Activated CD8-positive, alpha-beta T cell treated with anti-CD3 and anti-CD28 coated beads for 36 hours (primary cell): Measurements from ENCODE around the gene OIP5. TPM values are rescaled to one million over a fixed set of nuclear protein-coding genes. Genes with fewer than 3 reads are reported as not detected.

ENCODE experiments used
- ATAC-seq: fragments of 200-7000 bp; cut with Tn5 transposase; one replicate; pipeline ENCODE4 v1.10.0; 2021; ENCODE audit warnings: mild to moderate bottlenecking, moderate library complexity
- CTCF ChIA-PET: fragments of 350-600 bp; sonication (Branson Sonifier 250); formaldehyde crosslinking; loops from one replicate; lab custom pipeline; 2021; ENCODE audit warnings: antibody characterized with exemption; lab: Charles Lee
- POLR2A ChIA-PET: fragments of 350-600 bp; sonication (Branson Sonifier 250); formaldehyde crosslinking; loops from one replicate; lab custom pipeline; 2021; ENCODE audit warnings: antibody characterized with exemption; lab: Charles Lee
- DNase-seq: peaks from one replicate; pipeline ENCODE4 v3.0.0-alpha.2; 2020
- H3K27ac Mint-ChIP-seq: one replicate; pipeline ENCODE4 v1.8.0; 2021; ENCODE audit warnings: mild to moderate bottlenecking, mixed read lengths
- H3K27me3 Mint-ChIP-seq: one replicate; pipeline ENCODE4 v1.8.0; 2021; ENCODE audit warnings: mixed read lengths
- H3K36me3 Mint-ChIP-seq: one replicate; pipeline ENCODE4 v1.8.0; 2021; ENCODE audit warnings: low read depth, mixed read lengths
- H3K4me1 Mint-ChIP-seq: one replicate; pipeline ENCODE4 v1.8.0; 2021; ENCODE audit warnings: low read depth, mixed read lengths
- H3K4me3 Mint-ChIP-seq: one replicate; pipeline ENCODE4 v1.8.0; 2021; ENCODE audit warnings: mild to moderate bottlenecking, moderate library complexity, mixed read lengths
- H3K9me3 Mint-ChIP-seq: one replicate; pipeline ENCODE4 v1.8.0; 2021; ENCODE audit warnings: mixed read lengths
- intact Hi-C: fragments of 100-400 bp; cut with micrococcal nuclease; formaldehyde crosslinking; loops from one replicate; pipeline ENCODE4 v1.10.0; 2022
- total RNA-seq, 2 experiments: library from RNA; stranded (reverse); gene quantifications; one replicate each; pipeline ENCODE4 v1.2.3, GENCODE V29; 2021
- TF ChIP-seq, protein P1 (sequence below): fragments of 200-600 bp; IDR thresholded peaks from one replicate; pipeline ENCODE4 v1.8.0; 2022; ENCODE audit warnings: antibody characterized with exemption, mild to moderate bottlenecking

The OIP5 gene
- total RNA-seq, 2 experiments from 2014 or later = 13.5 to 13.6 TPM

DNA sequence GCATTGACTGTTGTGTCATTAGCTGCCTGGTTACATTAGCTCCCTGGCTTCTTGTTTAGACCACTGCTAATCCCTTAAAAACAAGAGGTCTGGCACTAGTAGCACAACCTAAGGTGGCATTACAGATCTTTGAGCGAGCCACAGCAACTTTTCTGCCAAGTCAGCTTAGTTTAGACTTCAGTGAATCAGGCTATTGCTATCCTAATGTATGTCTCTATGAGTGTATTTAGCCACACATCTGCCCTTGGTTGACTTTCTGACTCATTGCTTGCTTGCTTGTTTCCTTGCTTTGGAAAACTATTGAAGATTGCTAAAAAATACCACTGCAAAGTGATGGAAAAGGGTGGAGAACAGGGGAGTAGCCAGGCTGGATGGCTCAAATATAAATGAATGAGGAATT, 51.2 kb downstream of the OIP5 start:
- CTCF ChIA-PET = no interaction called here
- H3K9me3 Mint-ChIP-seq = no peaks in the 10 kb centered on the region
- TF ChIP-seq, protein P1, sequence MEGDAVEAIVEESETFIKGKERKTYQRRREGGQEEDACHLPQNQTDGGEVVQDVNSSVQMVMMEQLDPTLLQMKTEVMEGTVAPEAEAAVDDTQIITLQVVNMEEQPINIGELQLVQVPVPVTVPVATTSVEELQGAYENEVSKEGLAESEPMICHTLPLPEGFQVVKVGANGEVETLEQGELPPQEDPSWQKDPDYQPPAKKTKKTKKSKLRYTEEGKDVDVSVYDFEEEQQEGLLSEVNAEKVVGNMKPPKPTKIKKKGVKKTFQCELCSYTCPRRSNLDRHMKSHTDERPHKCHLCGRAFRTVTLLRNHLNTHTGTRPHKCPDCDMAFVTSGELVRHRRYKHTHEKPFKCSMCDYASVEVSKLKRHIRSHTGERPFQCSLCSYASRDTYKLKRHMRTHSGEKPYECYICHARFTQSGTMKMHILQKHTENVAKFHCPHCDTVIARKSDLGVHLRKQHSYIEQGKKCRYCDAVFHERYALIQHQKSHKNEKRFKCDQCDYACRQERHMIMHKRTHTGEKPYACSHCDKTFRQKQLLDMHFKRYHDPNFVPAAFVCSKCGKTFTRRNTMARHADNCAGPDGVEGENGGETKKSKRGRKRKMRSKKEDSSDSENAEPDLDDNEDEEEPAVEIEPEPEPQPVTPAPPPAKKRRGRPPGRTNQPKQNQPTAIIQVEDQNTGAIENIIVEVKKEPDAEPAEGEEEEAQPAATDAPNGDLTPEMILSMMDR = no peak
- peaks cover 27% of the 10 kb centered on the region for H3K4me1 Mint-ChIP-seq
- no peak overlapping the region for H3K4me3 Mint-ChIP-seq
- no peaks in the 10 kb centered on the region for H3K27me3 Mint-ChIP-seq
- intact Hi-C loops = no loop called here
- peaks cover 26% of the 10 kb centered on the region for H3K36me3 Mint-ChIP-seq
- no peak for DNase-seq
- POLR2A ChIA-PET = no interaction called here
- peak overlapping the region; percentile 21 for H3K27ac Mint-ChIP-seq
- no peak for ATAC-seq

DNA sequence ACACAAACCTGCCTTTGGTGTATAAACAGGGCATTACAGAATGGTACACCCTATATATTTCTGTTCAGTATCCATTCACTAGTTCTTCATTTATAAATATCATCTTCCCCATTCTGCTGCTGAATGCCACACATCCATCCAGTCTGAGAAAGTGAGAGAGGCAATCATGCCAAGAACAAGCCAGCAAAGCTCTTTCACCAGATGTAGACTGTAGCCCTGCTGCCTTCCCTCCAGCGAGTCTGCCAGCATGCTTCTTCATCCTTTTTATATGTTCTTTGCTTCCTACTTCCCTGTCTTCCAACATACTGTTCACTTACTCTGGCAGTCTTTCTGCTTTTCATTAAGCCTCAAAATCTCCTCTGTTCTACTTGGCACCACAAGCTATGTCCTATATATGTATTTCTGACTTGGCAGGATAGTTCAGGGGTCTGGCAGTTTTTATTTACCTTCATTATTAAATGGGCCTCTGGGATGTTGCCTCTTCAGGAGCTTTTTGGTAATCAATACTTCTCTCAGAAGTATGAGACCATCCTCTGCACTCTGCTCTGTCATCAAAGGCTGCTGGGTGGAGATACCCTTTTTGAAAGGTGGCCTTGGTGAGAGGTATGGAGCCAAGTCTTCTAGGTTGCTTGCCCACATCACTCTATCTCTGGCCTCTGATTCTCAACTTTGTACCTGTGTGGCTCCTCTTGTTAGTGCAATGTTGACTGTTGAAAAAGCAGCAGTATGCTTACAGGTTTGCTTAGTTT, 52.7 kb downstream of the OIP5 start:
- ChIA-PET POLR2A (no interaction called here), CTCF (no interaction called here)
- no peak overlapping the region for H3K4me3 Mint-ChIP-seq
- TF ChIP-seq, protein P1 = no peak
- peaks cover 14% of the 10 kb centered on the region for H3K4me1 Mint-ChIP-seq
- no peak overlapping the region for H3K27ac Mint-ChIP-seq
- peaks cover 12% of the 10 kb centered on the region for H3K36me3 Mint-ChIP-seq
- no peak for ATAC-seq
- intact Hi-C loops = no loop called here
- no peak for DNase-seq
- no peaks in the 10 kb centered on the region for H3K27me3 Mint-ChIP-seq
- no peaks in the 10 kb centered on the region for H3K9me3 Mint-ChIP-seq

DNA sequence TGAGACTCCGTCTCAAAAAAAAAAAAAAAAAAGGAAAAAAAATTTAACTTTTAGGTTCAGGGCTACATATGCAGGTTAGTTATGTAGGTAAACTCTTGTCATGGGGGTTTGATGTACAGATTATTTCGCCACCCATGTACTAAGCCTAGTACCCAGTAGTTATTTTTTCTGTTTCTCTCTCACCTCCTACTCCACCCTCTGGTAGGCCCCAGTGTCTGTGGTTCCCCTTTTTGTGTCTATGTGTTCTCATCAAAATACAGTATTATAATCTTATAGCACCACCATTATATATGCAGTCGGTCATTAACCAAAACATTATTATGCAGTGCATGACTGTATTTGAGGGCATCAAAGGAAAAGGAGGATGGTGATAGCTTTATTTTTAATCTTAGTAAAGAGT, 54.1 kb downstream of the OIP5 start:
- DNase-seq (no peak), ATAC-seq (no peak)
- intact Hi-C loops = no loop called here
- Mint-ChIP-seq H3K9me3 (no peaks in the 10 kb centered on the region), H3K4me3 (no peak overlapping the region), H3K27ac (no peak overlapping the region), H3K4me1 (peaks cover 10% of the 10 kb centered on the region), H3K36me3 (peaks cover 7% of the 10 kb centered on the region), H3K27me3 (no peaks in the 10 kb centered on the region)
- CTCF ChIA-PET = no interaction called here
- TF ChIP-seq, protein P1 = no peak
- POLR2A ChIA-PET = no interaction called here

DNA sequence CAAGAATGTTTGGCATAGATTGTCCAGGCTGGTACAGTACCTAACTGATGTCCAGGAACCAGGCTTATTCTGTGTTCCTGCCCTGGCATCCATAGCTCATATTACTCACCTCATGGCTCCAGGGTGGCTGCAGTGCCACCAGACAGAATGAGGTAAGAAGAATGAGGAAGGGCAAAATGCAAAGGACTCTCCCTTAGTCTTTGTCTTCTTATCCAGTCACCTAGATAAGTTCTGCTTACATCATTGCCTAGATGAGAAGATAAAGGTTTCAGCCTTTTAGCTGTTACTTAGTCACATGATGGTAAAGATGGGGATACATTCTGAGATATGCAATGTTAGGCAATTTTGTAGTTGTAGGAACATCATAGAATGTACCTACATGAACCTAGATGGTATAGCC, 55.6 kb downstream of the OIP5 start:
- Mint-ChIP-seq H3K4me1 (no peaks in the 10 kb centered on the region), H3K9me3 (no peaks in the 10 kb centered on the region), H3K4me3 (no peak overlapping the region), H3K27me3 (no peaks in the 10 kb centered on the region), H3K36me3 (peaks cover 3% of the 10 kb centered on the region), H3K27ac (no peak overlapping the region)
- POLR2A ChIA-PET = no interaction called here
- TF ChIP-seq, protein P1 = no peak
- DNase-seq (no peak), ATAC-seq (no peak)
- CTCF ChIA-PET = no interaction called here
- intact Hi-C loops = no loop called here

DNA sequence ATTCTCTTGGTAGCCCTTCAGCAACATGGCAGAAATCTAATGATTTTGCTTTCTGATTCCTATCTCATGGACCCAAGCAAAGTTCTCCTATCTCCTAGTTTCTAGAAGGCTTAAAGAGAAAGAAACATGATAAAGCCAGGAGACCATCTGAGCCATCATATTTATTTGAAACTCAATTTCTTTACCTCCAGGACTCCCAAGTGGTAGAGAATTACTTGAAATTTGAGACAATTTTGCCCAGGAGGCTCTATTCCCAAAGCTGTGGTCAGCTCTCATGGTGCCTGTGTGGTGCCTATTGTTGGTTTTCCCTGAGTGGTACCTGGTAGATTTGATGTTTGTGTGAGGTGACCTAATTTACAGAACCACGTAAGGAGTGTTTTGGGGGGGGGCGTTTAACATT, 62.5 kb downstream of the OIP5 start:
- ChIA-PET CTCF (interaction anchor here (1.2 to 1.5 kb wide), 2 partner anchors 14 to 16 kb away, joined by 3 read pairs; no protein-coding TSS in a partner anchor), POLR2A (no interaction called here)
- intact Hi-C loops = no loop called here
- no peak overlapping the region for H3K4me3 Mint-ChIP-seq
- no peak overlapping the region for H3K27ac Mint-ChIP-seq
- peaks cover 7% of the 10 kb centered on the region for H3K36me3 Mint-ChIP-seq
- H3K27me3 Mint-ChIP-seq = no peaks in the 10 kb centered on the region
- ATAC-seq (no peak), DNase-seq (no peak)
- H3K4me1 Mint-ChIP-seq = no peaks in the 10 kb centered on the region
- H3K9me3 Mint-ChIP-seq = no peaks in the 10 kb centered on the region
- TF ChIP-seq, protein P1 = no peak
